Measurements from ENCODE around the gene OARD1.

DNA sequence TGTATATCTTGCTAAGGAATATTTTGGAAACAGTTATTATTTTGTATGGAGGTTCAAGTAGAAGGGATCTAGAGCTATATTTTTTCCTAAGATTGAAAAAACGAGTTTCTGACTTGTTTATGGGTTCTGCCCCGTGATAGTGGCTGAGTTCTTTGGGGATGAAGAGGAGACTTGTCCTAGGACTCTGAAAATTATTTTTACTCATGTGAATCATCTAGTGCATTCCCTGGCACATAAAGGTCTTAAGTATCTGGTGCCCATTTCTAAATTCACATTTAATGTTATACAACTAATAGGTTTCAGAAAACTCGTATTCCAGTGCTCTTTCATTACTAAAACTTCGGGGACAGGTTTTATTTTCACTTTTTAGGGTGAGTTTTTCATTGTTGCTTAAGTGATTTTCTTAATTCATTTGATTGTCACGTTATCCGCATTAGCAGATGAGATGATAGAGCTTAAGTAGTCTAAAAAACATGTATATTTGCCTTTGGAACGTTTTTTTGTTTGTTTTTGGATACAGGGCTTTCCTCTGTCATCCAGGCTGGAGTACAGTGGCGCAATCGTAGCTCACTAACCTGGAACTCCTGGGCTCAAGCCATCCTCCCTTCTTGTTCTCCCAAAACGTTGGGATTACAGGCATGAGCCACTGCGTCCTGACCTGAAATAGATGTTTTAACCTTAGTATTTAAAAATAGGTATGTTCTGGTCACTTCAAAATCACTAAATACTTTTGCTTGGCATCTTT lies 2.7 kb upstream of the OARD1 start:
- TF ChIP-seq, protein P1, sequence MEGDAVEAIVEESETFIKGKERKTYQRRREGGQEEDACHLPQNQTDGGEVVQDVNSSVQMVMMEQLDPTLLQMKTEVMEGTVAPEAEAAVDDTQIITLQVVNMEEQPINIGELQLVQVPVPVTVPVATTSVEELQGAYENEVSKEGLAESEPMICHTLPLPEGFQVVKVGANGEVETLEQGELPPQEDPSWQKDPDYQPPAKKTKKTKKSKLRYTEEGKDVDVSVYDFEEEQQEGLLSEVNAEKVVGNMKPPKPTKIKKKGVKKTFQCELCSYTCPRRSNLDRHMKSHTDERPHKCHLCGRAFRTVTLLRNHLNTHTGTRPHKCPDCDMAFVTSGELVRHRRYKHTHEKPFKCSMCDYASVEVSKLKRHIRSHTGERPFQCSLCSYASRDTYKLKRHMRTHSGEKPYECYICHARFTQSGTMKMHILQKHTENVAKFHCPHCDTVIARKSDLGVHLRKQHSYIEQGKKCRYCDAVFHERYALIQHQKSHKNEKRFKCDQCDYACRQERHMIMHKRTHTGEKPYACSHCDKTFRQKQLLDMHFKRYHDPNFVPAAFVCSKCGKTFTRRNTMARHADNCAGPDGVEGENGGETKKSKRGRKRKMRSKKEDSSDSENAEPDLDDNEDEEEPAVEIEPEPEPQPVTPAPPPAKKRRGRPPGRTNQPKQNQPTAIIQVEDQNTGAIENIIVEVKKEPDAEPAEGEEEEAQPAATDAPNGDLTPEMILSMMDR (IDR thresholded peaks at IDR 0.05): no peak
- TF ChIP-seq CBFB (CRISPR knock-in tag; IDR thresholded peaks at IDR 0.05; ENCODE audit: low read depth) (no peak), TEAD1 (CRISPR knock-in tag; IDR thresholded peaks at IDR 0.05) (no peak), ZNF423 (CRISPR knock-in tag; IDR thresholded peaks at IDR 0.05) (no peak), SMAD3 (CRISPR knock-in tag; IDR thresholded peaks at IDR 0.05; ENCODE audit: borderline replicate concordance) (no peak), ATF1 (CRISPR knock-in tag; IDR thresholded peaks at IDR 0.05) (no peak)
- TF ChIP-seq, protein P2, sequence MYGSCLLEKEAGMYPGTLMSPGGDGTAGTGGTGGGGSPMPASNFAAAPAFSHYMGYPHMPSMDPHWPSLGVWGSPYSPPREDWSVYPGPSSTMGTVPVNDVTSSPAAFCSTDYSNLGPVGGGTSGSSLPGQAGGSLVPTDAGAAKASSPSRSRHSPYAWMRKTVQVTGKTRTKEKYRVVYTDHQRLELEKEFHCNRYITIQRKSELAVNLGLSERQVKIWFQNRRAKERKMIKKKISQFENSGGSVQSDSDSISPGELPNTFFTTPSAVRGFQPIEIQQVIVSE (CRISPR knock-in tag; IDR thresholded peaks at IDR 0.05; ENCODE audit: borderline replicate concordance): no peak
- TF ChIP-seq, protein P3, sequence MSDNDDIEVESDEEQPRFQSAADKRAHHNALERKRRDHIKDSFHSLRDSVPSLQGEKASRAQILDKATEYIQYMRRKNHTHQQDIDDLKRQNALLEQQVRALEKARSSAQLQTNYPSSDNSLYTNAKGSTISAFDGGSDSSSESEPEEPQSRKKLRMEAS (CRISPR knock-in tag; IDR thresholded peaks at IDR 0.05): no peak
- TF ChIP-seq, protein P4, sequence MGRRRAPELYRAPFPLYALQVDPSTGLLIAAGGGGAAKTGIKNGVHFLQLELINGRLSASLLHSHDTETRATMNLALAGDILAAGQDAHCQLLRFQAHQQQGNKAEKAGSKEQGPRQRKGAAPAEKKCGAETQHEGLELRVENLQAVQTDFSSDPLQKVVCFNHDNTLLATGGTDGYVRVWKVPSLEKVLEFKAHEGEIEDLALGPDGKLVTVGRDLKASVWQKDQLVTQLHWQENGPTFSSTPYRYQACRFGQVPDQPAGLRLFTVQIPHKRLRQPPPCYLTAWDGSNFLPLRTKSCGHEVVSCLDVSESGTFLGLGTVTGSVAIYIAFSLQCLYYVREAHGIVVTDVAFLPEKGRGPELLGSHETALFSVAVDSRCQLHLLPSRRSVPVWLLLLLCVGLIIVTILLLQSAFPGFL (CRISPR knock-in tag; IDR thresholded peaks at IDR 0.05; ENCODE audit: borderline replicate concordance): no peak

Data from WTC11 (cell line).